SW 1271 (cell line): ENCODE measurements around the gene TFRC.
"Not testable (repeated sequence)": the region's sequence is repeated elsewhere in the genome, so short reads cannot be mapped to it uniquely, and the experiment has no call there.

Experiments
- DNase-seq, 2 experiments: peaks; one replicate each; lab custom pipeline; 2025; lab: John Stamatoyannopoulos, UW

TFRC gene

DNA sequence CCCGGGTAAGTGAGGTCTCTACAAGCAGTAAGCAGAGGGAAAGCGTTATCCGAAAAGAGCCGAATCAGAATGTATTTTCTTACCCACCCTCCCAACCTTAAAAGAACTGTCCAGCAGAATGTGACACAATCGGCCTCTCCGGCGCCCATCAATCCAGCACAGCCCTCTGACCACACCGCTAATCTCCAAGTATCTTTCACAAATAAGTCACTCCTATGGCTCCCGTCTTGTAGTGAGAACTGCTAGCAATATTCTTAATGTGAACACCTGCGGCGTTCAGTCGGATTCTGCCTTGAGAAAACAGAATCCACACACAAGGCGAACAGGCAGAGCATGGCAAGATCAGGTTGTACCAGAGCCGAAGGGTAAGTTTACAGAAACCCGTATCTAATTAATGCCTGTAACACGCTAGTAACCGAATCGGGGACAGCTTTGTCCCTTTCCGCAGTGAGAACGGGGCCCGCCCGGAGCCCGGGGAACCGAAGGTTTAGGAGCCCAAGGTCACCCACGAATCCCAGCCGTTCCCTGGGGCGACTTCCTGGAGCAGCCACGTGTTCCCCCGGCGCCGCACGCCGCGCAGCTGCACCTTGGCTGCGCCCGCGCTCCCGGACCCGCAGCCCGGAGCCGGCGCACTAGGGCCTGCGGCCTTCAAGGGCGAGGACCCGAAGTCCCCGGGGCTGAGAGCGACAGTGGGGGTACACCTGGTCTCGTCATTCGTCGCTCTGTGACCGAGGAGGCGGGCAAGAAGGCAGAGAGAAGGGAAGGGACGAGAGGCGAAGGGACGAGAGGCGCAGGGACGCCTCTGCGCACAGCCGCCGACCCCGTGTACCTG is 672 bp downstream of the TFRC start:
- peak in 1 of 2 experiments; percentile 44 for DNase-seq

DNA sequence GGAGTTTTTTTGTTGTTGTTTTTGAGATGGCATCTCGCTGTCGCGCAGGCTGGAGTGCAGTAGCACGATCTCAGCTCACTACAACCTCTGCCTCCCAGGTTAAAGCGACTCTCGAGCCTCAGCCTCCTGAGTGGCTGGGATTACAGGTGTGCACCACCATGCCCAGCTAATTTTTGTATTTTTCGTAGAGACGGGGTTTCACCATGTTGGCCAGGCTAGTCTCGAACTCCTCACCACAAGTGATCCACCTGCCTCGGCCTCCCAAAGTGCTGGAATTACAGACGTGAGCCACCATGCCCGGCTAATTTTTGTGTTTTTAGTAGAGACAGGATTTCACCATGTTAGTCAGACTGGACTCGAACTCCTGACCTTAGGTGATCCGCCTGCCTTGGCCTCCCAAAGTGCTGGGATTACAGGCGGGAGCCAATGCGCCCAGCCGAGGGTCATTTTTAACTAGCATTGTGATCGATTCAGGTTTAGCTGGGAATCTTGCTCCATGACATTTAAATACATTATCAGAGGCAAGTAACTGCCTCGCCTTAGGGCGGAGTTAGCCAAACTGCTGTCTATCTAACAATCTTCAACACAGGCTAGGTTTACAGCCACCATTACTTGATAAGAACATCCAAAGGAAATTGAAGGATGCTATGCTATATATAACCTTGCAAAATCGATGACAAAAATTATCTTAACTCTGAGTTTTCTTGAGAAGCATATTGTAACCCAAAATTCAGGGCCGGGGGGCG is 1.6 kb downstream of the TFRC start:
- not testable (repeated sequence) for DNase-seq

DNA sequence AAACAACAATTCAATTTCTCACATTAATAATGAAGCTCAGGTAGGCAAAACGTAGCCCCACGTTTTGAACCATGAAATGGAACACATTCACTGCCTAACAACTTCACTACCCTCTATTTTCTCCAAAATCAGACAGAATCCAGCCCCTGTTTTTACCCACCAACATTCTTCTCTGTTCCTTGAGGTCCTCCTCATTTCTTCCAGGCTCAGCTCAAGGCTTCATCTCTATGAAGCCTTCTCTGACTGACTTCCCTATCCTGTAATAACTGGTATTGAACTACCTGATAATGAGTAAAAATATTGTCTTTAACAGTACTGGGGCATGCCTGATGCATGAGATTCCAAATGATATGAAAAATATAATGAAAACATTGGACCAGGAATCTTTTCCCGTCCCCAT is 2.2 kb downstream of the TFRC start:
- DNase-seq, result no peak

DNA sequence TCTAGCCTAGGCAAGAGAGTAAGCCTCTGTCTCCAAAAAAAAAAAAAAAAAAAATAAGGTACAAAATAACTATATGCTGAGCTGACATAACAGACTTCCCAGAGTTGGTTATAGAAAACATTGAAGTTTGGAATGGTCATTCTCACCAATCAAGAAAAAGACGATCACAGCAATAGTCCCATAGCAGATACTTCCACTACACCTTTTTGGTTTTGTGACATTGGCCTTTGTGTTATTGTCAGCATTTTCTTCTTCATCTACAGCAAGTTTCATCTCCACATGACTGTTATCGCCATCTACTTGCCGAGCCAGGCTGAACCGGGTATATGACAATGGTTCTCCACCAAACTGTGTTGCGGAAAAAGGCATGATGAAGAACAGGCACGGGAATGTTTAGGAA is 6.9 kb downstream of the TFRC start:
- no peak for DNase-seq

DNA sequence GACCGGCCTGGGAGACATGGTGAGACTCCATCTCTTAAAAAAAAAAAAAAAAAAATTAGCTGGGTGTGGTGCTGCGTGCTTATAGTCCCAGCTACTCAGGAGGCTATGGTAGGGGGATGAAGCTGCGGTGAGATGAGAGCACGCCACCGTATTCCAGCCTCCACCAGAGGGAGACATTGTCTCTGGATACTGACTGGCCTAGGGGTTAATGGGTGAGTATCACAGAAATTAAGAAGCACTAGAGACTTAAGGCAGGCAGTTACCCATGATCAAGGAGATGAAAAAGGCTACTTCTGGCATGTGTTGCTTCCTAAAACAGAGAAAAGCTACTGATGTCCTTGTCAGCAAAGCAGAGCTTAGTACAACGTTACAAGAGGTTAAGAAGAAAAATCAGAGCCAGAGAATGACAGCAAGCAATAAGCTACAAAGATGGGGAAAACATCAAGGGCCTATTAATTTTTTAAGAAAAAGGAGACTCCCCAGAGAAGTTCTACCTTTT is 8.6 kb downstream of the TFRC start:
- peak; percentile 17 to 35 for DNase-seq

DNA sequence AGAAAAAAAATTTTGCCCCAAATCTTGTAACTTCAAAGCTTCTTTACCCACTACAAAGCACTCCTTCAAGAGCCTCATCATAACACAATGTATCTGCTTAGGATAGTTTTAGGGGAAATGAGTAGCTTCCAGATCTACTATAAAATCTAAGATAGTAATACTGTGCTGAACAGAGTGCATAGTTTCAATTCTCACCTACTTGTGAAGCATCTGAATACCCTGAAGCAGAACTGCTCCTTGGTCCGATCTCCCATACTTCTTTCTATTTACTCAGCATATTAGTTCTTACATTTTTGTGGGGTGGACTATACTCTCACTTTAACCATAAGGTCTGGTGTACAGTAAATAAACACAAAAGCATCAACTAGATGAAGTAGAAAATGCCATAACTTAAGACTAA is 9.6 kb downstream of the TFRC start:
- no peak for DNase-seq

DNA sequence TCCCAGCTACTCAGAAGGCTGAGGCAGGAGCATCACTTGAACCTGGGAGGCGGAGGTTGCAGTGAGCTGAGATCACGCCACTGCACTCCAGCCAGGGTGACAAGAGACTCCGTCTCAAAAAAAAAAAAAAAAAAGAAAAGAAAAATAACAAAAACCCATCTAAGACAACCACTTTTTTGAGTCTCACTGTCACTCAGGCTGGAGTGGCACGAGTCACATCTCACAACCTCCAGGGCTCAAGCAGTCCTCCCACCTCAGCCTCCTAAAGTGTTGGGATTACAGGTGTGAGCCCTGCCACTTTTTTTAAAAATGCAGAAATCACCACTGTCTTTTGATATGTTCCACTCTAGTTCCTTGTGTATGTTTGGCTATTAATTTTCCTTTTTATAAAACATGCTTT is 13.1 kb downstream of the TFRC start:
- not testable (repeated sequence) for DNase-seq

DNA sequence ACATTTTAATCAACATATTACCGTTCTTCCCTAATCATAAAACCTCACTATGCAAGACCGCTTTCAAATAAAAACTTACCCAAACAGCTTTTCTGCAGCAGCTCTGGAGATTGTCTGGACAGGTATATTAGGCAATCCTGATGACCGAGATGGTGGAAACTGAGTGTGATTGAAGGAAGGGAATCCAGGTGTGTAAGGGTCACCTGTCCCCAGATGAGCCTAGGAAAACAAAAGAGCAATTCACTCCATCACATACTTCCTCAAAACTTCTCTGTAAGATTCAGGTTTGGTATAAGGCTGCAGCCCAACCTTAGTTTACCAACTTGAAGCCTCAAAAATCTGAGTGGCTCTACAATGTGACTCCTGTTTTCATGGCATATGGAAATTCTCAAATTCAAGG is 14.5 kb downstream of the TFRC start:
- no peak for DNase-seq

DNA sequence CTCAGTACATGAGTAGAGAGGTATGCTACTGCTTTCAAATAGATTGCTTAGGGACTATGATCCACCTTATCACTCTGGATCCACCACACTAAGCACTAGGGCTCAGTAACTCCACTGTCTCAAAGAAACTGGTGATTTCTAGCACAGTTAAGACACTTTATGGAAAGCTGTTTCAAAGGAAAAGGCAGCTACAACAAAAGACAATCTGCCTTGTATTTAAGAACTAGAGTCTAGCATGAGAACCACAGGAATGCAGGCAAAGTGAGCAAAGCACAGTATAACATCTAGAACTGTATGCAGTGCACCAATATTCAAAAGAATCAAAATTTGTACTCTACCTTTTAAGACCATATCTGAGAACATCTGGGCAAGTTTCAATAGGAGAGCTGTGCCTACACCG is 17.9 kb downstream of the TFRC start:
- DNase-seq, result no peak

DNA sequence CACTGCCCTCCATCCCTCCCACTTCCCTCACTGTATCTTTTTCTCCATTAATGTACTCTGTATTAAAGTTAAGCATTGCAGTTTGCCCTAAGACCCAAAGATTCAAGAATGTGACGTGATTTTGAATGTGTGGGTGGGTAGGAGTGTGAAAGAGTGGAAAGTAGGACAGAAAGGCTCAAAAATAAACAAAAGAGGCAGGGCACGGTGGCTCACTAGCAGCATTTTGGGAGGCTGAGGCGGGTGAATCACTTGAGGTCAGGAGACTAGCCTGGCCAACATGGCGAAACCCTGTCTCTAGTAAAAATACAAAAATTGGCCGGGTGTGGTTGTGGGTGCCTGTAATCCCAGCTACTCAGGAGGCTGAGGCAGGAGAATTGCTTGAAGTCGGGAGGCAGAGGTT is 18.4 kb downstream of the TFRC start:
- no peak for DNase-seq

DNA sequence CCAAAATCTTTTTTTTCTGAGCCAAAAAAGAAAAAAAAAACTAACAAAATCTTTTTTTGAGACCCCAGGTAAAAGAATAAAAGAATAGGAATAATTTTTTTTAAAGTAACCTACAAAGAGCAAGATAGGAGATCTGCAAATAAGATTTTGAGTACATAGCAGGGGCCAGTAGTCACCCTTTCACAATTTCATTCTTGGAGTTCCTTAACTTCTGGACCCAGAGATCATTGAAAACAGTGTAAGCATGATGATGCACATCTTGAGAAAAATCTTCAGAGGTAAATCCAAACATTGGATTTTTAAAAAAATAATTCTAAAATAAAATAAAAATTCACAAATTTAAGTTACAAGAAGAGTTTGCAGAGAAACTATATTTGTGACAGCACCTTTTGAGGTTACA is 18.8 kb downstream of the TFRC start:
- DNase-seq, result no peak

DNA sequence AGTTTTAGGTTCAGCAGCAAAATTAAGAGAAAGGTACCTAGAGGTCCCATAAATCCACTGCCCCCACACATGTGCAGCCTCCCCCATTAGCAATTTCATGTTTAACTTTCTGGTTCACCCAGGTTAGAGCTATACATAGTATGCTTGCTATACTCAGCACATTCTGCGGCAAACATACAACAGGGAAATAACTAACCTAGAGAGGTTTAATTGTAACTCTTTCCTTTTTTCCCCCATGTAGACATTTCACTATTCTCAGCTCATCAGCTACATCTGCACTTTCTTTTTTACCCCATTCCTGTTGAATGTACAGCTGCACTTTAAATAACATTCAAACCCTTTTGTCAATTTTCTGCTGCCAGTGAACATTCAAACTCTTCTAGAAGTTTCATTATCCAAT is 21.1 kb downstream of the TFRC start:
- no peak for DNase-seq

DNA sequence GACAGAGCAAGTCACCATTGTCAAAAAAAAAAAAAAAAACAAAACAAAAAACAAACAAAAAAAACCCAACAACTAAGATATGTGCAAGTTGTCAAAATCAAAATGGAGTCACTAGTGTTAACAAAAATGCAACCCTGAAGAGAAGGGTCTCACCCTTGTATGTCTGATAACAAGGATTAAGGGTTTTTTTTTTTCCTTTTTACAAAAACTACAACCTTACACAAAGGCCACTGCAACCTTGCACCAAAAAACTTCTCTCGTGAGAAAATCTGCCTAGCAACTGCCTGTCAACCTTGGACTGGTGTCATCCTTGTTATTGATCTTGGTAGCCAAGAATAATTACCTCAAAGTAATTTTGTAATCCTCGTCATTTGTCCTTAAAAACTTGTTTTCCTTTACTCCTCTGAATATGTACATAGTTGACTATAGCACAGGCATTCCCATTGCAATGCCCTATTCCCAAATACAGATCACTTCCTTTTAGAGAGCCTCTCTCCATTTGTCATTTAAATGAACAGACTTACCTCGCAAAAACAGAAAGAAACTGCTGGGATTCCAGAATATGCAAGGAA is 24.0 kb downstream of the TFRC start:
- no peak for DNase-seq

DNA sequence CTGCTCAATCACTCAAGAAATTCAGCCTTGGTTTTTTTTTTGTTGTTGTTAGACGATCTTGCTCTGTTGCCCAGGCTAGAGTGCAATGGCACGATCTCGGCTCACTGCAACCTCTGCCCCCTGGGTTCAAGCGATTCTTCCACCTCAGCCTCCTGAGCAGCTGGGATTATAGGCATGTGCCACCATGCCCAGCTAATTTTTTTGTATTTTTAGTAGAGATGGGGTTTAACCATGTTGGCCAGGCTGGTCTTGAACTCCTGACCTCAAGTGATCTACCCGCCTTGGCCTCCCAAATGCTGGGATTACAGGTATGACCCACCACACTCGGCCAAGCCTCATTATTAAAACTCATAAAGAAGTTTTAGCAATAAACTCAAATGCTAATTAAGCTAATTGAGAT is 25.5 kb downstream of the TFRC start:
- not testable (repeated sequence) for DNase-seq

DNA sequence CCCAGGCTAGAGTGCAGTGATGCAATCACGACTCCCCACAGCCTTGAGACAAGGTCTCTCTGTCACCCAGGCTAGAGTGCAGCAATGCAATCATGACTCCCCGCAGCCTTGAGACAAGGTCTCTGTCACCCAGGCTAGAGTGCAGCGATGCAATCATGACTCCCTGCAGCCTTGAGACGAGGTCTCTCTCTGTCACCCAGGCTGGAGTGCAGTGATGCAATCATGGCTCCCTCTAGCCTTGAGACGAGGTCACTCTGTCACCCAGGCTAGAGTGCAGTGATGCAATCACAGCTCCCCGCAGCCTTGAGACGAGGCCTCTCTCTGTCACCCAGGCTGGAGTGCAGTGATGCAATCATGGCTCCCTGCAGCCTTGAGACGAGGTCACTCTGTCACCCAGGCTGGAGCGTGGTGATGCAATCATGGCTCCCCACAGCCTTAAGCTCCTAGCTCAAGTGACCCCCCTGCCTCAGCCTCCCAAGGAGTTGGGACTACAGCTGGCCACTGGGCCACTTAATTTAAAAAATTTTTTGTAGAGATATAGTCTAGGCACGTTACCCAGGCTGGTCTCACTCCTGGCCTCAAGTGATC is 26.1 kb downstream of the TFRC start:
- no peak for DNase-seq

DNA sequence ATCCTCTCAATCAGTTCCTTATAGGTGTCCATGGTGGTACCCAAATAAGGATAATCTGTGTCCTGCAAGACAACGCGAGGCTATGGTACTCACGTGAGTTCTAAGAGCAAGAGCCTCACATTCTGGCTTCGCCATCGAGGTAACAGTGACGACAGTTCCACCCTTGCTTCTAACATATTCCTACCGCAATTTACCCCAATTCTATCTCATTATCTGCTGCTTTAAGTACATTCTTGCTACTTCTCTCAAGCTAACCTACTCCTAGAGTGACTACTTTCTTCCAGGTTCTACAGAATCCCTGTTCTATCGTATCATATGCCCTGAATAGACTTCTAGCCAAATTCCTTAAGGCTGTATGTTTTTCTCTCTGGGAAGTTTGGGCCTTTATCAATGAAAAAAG is 26.6 kb downstream of the TFRC start:
- no peak for DNase-seq

DNA sequence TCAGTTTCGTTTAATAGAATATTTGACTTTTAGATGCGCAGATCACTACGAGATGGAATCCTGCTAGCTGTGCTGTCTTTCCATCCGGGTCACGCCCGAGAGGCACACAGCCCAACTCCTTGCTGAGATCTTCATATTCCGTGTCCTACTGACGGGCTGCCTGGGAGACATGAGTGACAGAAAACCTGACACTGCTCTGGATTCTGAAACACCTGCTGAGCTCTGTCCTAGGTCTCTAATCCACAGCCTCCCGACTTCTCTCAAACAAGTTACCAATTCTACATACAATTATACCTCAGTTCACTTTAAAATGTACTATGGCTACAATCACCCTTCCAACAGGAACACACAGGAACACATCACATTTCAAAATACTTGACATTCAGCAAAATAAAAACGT is 27.2 kb downstream of the TFRC start:
- no peak for DNase-seq

DNA sequence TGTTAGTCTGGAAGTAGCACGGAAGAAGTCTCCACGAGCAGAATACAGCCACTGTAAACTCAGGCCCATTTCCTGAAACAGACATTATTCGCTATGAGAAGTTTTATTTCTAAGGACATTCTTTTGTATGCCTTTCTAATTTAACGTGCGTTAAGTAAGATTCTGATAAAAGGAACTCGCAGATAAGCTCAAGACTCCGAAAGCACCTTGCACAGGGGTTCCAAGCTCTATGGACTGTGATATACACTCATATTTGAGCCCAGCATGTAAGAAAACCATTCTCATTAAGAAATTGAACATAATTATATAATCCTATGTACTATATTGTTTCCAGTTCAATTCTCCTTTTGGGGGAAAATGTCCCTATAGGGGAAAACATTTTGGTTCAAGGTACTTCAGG is 28.4 kb downstream of the TFRC start:
- no peak for DNase-seq

DNA sequence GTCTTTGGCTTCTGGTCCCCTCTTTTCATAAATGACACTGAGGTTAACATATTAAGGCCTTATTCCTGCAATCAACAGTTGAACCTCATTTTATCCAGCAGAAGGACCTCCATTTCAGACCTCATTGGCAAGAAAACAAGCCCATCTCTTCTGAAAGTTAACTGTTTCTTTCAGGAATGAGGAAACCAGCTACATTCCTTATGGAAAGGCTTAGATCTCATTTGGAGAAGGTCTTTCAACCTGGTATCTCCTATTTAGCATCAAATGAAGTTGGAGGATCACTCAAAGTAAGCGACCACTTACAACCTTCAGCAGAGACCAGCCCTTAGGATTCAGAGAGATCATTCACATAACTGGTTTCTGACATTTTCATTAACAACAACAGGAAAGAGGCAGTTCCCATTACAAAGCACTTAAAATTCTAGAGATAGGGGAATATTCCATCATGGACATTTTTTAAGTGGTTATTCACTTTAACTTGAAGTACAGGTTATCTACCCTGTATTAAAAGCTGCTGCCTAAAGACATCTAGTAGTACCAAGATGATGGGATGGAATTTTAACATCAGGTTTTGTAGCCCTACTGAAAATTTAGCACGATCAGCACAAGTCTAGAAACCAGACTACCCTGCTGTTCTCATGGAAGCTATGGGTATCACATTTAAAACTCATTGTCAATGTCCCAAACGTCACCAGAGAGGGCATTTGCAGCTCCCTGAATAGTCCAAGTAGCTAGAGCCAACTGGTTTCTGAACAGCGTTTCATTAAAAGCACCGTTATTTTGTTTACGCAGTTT is 30.4 kb downstream of the TFRC start:
- no peak for DNase-seq

DNA sequence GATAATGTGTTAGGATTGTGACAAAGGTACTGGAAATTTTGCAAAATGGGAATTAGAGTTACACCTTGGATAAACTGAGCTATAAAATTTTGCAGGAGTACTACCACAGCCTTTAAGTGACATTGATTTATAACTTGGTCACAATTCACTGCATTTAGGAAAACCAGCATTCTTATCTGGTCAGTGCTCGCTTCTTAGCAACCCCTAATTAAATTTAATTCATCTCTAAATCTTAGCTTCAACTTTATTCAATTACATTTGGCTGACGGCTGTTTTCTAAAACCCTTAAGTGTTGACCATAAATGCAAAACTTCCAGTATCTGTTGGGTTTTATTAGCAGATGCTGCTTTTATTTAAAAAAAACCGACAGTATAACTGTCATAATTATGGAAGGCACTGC is 31.3 kb downstream of the TFRC start:
- no peak for DNase-seq

DNA sequence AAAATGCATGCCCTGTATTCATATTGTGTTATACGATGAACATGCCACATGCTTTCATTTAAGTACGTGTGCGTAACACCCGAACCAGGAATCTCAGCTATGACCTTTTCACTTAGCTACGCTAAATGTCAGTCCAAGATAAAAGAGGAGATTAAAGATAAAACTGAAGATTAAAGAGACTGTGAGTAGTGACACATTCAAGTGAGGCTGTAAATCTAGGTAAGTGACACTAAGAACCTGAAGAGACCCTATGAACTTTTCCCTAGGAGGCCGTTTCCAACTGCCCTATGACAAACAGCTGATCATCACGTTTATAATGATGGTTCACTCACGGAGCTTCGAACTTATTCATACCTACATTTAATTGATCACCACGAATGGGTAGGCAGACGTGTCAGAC is 32.2 kb downstream of the TFRC start:
- no peak for DNase-seq
